SK-N-SH (cell line): ENCODE measurements around the gene TGFB2. TPM values are rescaled to one million over a fixed set of nuclear protein-coding genes. Genes with fewer than 3 reads are reported as not detected.

ENCODE experiments used
- CTCF ChIA-PET: fragments of 300-600, 350-600 bp; formaldehyde crosslinking; extraction: SDS; loops from one replicate; lab custom pipeline; 2021; lab: Yijun Ruan, JAX
- POLR2A ChIA-PET: fragments of 350-600 bp; sonication (Branson Sonifier 250); formaldehyde crosslinking; extraction: SDS; loops from one replicate; lab custom pipeline; 2020; ENCODE audit warnings: antibody characterized with exemption, inconsistent platforms; lab: Yijun Ruan, JAX
- DNase-seq: peaks from one replicate; pipeline ENCODE4 v3.0.0; 2012
- H2AFZ ChIP-seq: fragments of 200-600 bp; sonication (generic); 2 replicates; pipeline ENCODE4 v1.8.1; 2016; ENCODE audit warnings: antibody characterized with exemption, mild to moderate bottlenecking, low read depth
- H3F3A ChIP-seq: fragments of 200-600 bp; sonication (generic); replicated peaks from 2 replicates; pipeline ENCODE3; 2016; ENCODE audit warnings: antibody characterized with exemption, mild to moderate bottlenecking; ENCODE audit not compliant: insufficient read depth
- H3K27ac ChIP-seq, 2 experiments: fragments of 200-500 bp in 1 of 2; fragments of 200-600 bp in 1 of 2; sonication (Bioruptor generic) in 1 of 2; sonication (generic), shearing (Covaris generic) in 1 of 2; 2 replicates each; pipeline versions ENCODE4 v1.5.1 to v1.6.1; 2014 to 2016; ENCODE audit warnings: low read depth in 2 of 2, inconsistent platforms in 1 of 2, low read length in 1 of 2, mild to moderate bottlenecking in 1 of 2, mixed read lengths in 1 of 2
- H3K27me3 ChIP-seq: fragments of 200-600 bp; sonication (generic), shearing (Covaris generic); 2 replicates; pipeline ENCODE4 v1.6.1; 2016; ENCODE audit warnings: mixed run types; ENCODE audit not compliant: insufficient read depth
- H3K36me3 ChIP-seq, 2 experiments: fragments of 200-500 bp in 1 of 2; fragments of 200-600 bp in 1 of 2; sonication (Bioruptor generic) in 1 of 2; sonication (generic) in 1 of 2; replicated peaks in 1 of 2; 2 replicates each; pipeline versions ENCODE3 to v1.5.1; 2014 to 2016; ENCODE audit warnings: low read length in 1 of 2, mild to moderate bottlenecking in 1 of 2; ENCODE audit not compliant: insufficient read depth in 2 of 2, control insufficient read depth in 1 of 2
- H3K4me1 ChIP-seq, 2 experiments: fragments of 200-500 bp in 1 of 2; fragments of 200-600 bp in 1 of 2; sonication (Bioruptor generic) in 1 of 2; sonication (generic), shearing (Covaris generic) in 1 of 2; 2 replicates each; pipeline versions ENCODE4 v1.5.1 to v1.6.1; 2014 to 2016; ENCODE audit warnings: low read depth in 1 of 2, low read length in 1 of 2, mixed run types in 1 of 2; ENCODE audit not compliant: insufficient read depth in 2 of 2, control insufficient read depth in 1 of 2
- H3K4me2 ChIP-seq: fragments of 200-600 bp; sonication (generic), shearing (Covaris generic); 2 replicates; pipeline ENCODE4 v1.6.1; 2017; ENCODE audit warnings: mixed run types
- H3K4me3 ChIP-seq, 2 experiments: fragments of 200-500 bp in 1 of 2; fragments of 200-600 bp in 1 of 2; sonication (Bioruptor generic) in 1 of 2; sonication (generic), shearing (Covaris generic) in 1 of 2; 2 replicates each; pipeline versions ENCODE4 v1.5.1 to v1.8.1; 2014 to 2016; ENCODE audit warnings: low read depth in 2 of 2, inconsistent platforms in 1 of 2, low read length in 1 of 2, mild to moderate bottlenecking in 1 of 2, mixed read lengths in 1 of 2, moderate library complexity in 1 of 2
- H3K79me2 ChIP-seq: fragments of 200-600 bp; sonication (generic); 2 replicates; pipeline ENCODE4 v1.8.1; 2017; ENCODE audit warnings: mild to moderate bottlenecking; ENCODE audit not compliant: insufficient read depth
- H3K9ac ChIP-seq: fragments of 200-600 bp; sonication (generic); 2 replicates; pipeline ENCODE4 v1.6.1; 2017; ENCODE audit warnings: mixed run types
- H3K9me2 ChIP-seq: fragments of 200-600 bp; sonication (generic); 2 replicates; pipeline ENCODE4 v1.6.1; 2017; ENCODE audit warnings: mixed run types
- H3K9me3 ChIP-seq: fragments of 200-600 bp; sonication (generic); 2 replicates; pipeline ENCODE4 v1.6.1; 2017; ENCODE audit warnings: mixed run types, mild to moderate bottlenecking, moderate library complexity
- H4K20me1 ChIP-seq: fragments of 200-600 bp; sonication (generic); 2 replicates; pipeline ENCODE4 v1.6.1; 2017; ENCODE audit warnings: mild to moderate bottlenecking, mixed run types; ENCODE audit not compliant: insufficient read depth
- CHD2 ChIP-seq: fragments of 150-350 bp; IDR thresholded peaks from 2 replicates; pipeline ENCODE4 v1.6.1; 2018; ENCODE audit warnings: low read length; ENCODE audit not compliant: partially characterized antibody
- EZH2phosphoT487 ChIP-seq: fragments of 200-600 bp; sonication (generic); IDR thresholded peaks from 2 replicates; pipeline ENCODE4 v1.6.1; 2017; ENCODE audit warnings: low read depth, mixed run types, mild to moderate bottlenecking, antibody characterized with exemption, moderate library complexity, borderline replicate concordance
- GABPA ChIP-seq: IDR thresholded peaks from 2 replicates; pipeline ENCODE4 v1.4.0; 2012; ENCODE audit warnings: low read depth, mild to moderate bottlenecking
- GATA2 ChIP-seq: sonication (generic); formaldehyde crosslinking; IDR thresholded peaks from 2 replicates; pipeline ENCODE4 v1.5.0; 2020; ENCODE audit warnings: mild to moderate bottlenecking, missing genetic modification reagents
- MEF2A ChIP-seq: IDR thresholded peaks from 2 replicates; pipeline ENCODE4 v1.4.0; 2012; ENCODE audit warnings: low read depth, borderline replicate concordance
- NRF1 ChIP-seq: IDR thresholded peaks from 2 replicates; pipeline ENCODE4 v1.6.1; 2012; ENCODE audit warnings: low read depth, mild to moderate bottlenecking, low read length
- RAD21 ChIP-seq: IDR thresholded peaks from 2 replicates; pipeline ENCODE4 v1.6.1; 2012; ENCODE audit warnings: mild to moderate bottlenecking, low read length
- RCOR1 ChIP-seq: fragments of 150-350 bp; IDR thresholded peaks from 2 replicates; pipeline ENCODE4 v1.6.1; 2017; ENCODE audit warnings: antibody characterized with exemption, low read length
- RXRA ChIP-seq: IDR thresholded peaks from 2 replicates; pipeline ENCODE4 v1.4.0; 2012; ENCODE audit warnings: low read depth, mild to moderate bottlenecking, borderline replicate concordance
- SIN3A ChIP-seq: IDR thresholded peaks from 2 replicates; pipeline ENCODE4 v1.6.1; 2012; ENCODE audit warnings: low read depth, mild to moderate bottlenecking, low read length, moderate library complexity, borderline replicate concordance
- SMC3 ChIP-seq: IDR thresholded peaks from 2 replicates; pipeline ENCODE4 v1.6.1; 2012; ENCODE audit warnings: low read depth, low read length, improper control_type of control experiment
- TAF1 ChIP-seq: IDR thresholded peaks from 2 replicates; pipeline ENCODE4 v1.6.1; 2012; ENCODE audit warnings: low read depth, mild to moderate bottlenecking, low read length, moderate library complexity, borderline replicate concordance
- TCF12 ChIP-seq: IDR thresholded peaks from 2 replicates; pipeline ENCODE4 v1.4.0; 2012
- TEAD4 ChIP-seq: IDR thresholded peaks from 2 replicates; pipeline ENCODE4 v1.4.0; 2012; ENCODE audit warnings: mild to moderate bottlenecking, borderline replicate concordance; ENCODE audit not compliant: insufficient read depth
- WGBS: methylation state at CpG from one replicate; pipeline ENCODE4 v1.1.6; 2017; ENCODE audit warnings: low lambda C conversion rate; 5-methylcytosine and 5-hydroxymethylcytosine counted together
- polyA plus RNA-seq, 3 experiments: library from polyadenylated mRNA; depleted of rRNA; stranded (reverse); fragments of >200 nt; gene quantifications; 2 replicates each; pipeline ENCODE4 v1.2.3, GENCODE V29; 2012
- TF ChIP-seq, protein P1 (sequence below): IDR thresholded peaks from 2 replicates; pipeline ENCODE4 v1.4.0; 2012; ENCODE audit warnings: low read depth, borderline replicate concordance
- TF ChIP-seq, protein P2 (sequence below): fragments of 150-350 bp; IDR thresholded peaks from 2 replicates; pipeline ENCODE4 v1.6.1; 2017; ENCODE audit warnings: antibody characterized with exemption, low read length, low read depth, borderline replicate concordance
- TF ChIP-seq, protein P3 (sequence below): fragments of 200-600 bp; sonication (generic); IDR thresholded peaks from 2 replicates; pipeline ENCODE4 v1.6.1; 2017; ENCODE audit warnings: antibody characterized with exemption, mild to moderate bottlenecking, moderate library complexity
- TF ChIP-seq, protein P4 (sequence below): IDR thresholded peaks from 2 replicates; pipeline ENCODE4 v1.6.1; 2012; ENCODE audit warnings: mild to moderate bottlenecking, low read depth, low read length, moderate library complexity

The TGFB2 gene
- polyA plus RNA-seq, 1 of the 3 experiments (the other 2 are of a cell fraction), result 2.4 TPM

DNA sequence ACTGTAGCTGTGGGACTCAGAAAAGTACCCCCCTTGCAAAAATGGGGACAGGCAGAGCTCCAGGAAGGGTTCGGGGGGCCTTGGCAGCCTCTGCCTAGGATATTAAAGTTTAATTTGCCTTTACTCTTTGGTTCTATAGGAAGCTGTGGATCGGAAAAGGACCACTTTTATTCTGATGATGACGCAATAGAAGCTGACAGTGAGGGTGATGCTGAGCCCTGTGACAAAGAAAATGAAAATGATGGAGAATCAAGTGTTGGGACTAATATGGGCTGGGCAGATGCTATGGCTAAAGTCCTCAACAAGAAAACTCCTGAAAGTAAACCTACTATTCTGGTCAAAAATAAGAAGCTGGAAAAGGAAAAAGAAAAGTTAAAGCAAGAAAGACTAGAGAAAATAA is 43.0 kb upstream of the TGFB2 start:
- Histone ChIP-seq H3K27ac (no peak overlapping the region), H3K36me3 (peaks cover 12 to 40% of the 10 kb centered on the region in 2 experiments), H3K4me1 (peaks cover 6 to 17% of the 10 kb centered on the region in 2 experiments; a peak in 3 of 4 replicates), H3K27me3 (no peaks in the 10 kb centered on the region), H2AFZ (no peak overlapping the region), H3F3A (no peaks in the 10 kb centered on the region), H3K4me3 (no peak overlapping the region), H3K4me2 (no peak overlapping the region), H4K20me1 (no peaks in the 10 kb centered on the region), H3K9ac (no peak overlapping the region), H3K9me2 (no peaks in the 10 kb centered on the region), H3K79me2 (peaks cover 5% of the 10 kb centered on the region; the same call in 1 of the 2 replicates), H3K9me3 (no peaks in the 10 kb centered on the region)
- DNase-seq, result no peak
- POLR2A ChIA-PET, result no interaction called here
- 98% methylated on average over 3 of the region's 3 CpGs for WGBS
- CTCF ChIA-PET, result interaction anchor here (4.1 kb wide), 1 partner anchor 27 kb away, joined by 24 read pairs; no protein-coding TSS in a partner anchor
- TF ChIP-seq NRF1, result no peak
- TF ChIP-seq, protein P1, sequence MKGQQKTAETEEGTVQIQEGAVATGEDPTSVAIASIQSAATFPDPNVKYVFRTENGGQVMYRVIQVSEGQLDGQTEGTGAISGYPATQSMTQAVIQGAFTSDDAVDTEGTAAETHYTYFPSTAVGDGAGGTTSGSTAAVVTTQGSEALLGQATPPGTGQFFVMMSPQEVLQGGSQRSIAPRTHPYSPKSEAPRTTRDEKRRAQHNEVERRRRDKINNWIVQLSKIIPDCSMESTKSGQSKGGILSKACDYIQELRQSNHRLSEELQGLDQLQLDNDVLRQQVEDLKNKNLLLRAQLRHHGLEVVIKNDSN, result no peak
- no peak for TF ChIP-seq GABPA
- TF ChIP-seq, protein P2, sequence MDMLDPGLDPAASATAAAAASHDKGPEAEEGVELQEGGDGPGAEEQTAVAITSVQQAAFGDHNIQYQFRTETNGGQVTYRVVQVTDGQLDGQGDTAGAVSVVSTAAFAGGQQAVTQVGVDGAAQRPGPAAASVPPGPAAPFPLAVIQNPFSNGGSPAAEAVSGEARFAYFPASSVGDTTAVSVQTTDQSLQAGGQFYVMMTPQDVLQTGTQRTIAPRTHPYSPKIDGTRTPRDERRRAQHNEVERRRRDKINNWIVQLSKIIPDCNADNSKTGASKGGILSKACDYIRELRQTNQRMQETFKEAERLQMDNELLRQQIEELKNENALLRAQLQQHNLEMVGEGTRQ, result no peak
- no peak for TF ChIP-seq SIN3A
- no peak for TF ChIP-seq TCF12
- no peak for TF ChIP-seq MEF2A
- TF ChIP-seq TEAD4, result no peak
- no peak for TF ChIP-seq RAD21
- no peak for TF ChIP-seq RCOR1
- TF ChIP-seq, protein P3, sequence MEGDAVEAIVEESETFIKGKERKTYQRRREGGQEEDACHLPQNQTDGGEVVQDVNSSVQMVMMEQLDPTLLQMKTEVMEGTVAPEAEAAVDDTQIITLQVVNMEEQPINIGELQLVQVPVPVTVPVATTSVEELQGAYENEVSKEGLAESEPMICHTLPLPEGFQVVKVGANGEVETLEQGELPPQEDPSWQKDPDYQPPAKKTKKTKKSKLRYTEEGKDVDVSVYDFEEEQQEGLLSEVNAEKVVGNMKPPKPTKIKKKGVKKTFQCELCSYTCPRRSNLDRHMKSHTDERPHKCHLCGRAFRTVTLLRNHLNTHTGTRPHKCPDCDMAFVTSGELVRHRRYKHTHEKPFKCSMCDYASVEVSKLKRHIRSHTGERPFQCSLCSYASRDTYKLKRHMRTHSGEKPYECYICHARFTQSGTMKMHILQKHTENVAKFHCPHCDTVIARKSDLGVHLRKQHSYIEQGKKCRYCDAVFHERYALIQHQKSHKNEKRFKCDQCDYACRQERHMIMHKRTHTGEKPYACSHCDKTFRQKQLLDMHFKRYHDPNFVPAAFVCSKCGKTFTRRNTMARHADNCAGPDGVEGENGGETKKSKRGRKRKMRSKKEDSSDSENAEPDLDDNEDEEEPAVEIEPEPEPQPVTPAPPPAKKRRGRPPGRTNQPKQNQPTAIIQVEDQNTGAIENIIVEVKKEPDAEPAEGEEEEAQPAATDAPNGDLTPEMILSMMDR, result no peak

DNA sequence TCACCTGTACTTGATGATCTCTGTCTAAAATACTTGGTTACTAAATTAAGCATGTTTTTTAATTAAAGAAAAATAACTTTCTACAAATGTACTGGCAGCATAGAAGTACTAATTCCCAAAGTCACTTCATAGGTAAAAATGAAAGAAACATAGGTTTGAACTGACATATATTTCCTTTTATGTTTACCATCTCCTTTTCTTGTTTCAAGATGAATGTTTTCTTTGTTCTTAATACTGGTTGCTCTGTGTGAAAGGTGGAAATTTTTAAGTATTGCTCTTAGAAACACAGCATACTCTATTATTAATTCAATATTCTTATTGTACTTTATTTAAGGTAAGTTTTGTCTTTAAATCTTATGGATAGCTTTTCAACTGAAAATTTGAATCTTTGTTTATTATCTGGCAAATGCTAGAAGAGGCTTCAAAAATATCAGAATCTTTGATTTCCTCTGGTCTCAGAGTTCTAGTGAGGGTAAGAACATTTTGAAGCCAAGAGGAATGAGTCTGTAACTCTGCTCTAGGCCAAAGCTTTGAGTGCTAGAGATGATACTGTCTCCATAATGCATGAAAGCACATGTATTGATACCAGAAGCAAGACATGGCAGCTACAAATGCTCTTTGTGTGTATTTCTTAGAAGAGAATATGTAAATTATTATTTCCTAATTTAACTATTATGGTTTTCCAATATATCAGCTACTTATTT is 41.8 kb upstream of the TGFB2 start:
- H3K4me3 ChIP-seq, result no peak overlapping the region
- no peaks in the 10 kb centered on the region for H3K9me3 ChIP-seq
- no peaks in the 10 kb centered on the region for H3K27me3 ChIP-seq
- DNase-seq, result no peak
- H4K20me1 ChIP-seq, result no peaks in the 10 kb centered on the region
- peaks cover 5% of the 10 kb centered on the region; the same call in 1 of the 2 replicates for H3K79me2 ChIP-seq
- peaks cover 19 to 47% of the 10 kb centered on the region in 2 experiments for H3K36me3 ChIP-seq
- POLR2A ChIA-PET, result interaction anchor here (1.3 kb wide), 1 partner anchor 374 kb away, joined by 3 read pairs; no protein-coding TSS in a partner anchor
- H3F3A ChIP-seq, result no peaks in the 10 kb centered on the region
- no peak overlapping the region for H3K9ac ChIP-seq
- no peaks in the 10 kb centered on the region for H3K9me2 ChIP-seq
- no peak overlapping the region for H3K4me2 ChIP-seq
- no peak overlapping the region for H2AFZ ChIP-seq
- H3K4me1 ChIP-seq, result peaks cover 0 to 15% of the 10 kb centered on the region in 2 experiments; a peak in 3 of 4 replicates
- CTCF ChIA-PET, result interaction anchor here (1.1 to 4.1 kb wide), 2 partner anchors 26 to 40 kb away, joined by 3 to 24 read pairs; no protein-coding TSS in a partner anchor
- no peak overlapping the region for H3K27ac ChIP-seq
- TF ChIP-seq SMC3, result no peak
- TF ChIP-seq CHD2, result no peak
- no peak for TF ChIP-seq TAF1
- no peak for TF ChIP-seq GATA2 (CRISPR knock-in tag)
- TF ChIP-seq GABPA, result no peak
- TF ChIP-seq EZH2phosphoT487, result no peak
- no peak for TF ChIP-seq RXRA
- TF ChIP-seq, protein P4, sequence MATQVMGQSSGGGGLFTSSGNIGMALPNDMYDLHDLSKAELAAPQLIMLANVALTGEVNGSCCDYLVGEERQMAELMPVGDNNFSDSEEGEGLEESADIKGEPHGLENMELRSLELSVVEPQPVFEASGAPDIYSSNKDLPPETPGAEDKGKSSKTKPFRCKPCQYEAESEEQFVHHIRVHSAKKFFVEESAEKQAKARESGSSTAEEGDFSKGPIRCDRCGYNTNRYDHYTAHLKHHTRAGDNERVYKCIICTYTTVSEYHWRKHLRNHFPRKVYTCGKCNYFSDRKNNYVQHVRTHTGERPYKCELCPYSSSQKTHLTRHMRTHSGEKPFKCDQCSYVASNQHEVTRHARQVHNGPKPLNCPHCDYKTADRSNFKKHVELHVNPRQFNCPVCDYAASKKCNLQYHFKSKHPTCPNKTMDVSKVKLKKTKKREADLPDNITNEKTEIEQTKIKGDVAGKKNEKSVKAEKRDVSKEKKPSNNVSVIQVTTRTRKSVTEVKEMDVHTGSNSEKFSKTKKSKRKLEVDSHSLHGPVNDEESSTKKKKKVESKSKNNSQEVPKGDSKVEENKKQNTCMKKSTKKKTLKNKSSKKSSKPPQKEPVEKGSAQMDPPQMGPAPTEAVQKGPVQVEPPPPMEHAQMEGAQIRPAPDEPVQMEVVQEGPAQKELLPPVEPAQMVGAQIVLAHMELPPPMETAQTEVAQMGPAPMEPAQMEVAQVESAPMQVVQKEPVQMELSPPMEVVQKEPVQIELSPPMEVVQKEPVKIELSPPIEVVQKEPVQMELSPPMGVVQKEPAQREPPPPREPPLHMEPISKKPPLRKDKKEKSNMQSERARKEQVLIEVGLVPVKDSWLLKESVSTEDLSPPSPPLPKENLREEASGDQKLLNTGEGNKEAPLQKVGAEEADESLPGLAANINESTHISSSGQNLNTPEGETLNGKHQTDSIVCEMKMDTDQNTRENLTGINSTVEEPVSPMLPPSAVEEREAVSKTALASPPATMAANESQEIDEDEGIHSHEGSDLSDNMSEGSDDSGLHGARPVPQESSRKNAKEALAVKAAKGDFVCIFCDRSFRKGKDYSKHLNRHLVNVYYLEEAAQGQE, result no peak
- TF ChIP-seq MEF2A, result no peak
- no peak for TF ChIP-seq RCOR1
- TF ChIP-seq, protein P1, result no peak
